COLO829 (cell line): ENCODE data around the gene STRA6.

Source experiments
- DNase-seq: peaks from one replicate; pipeline ENCODE4 v3.0.0; 2012; ENCODE audit warnings: low spot score

The STRA6 gene

GRCh38 chr15:74132681-74133651 lies 69.6 kb downstream of the STRA6 start:
- no peak for DNase-seq

GRCh38 chr15:74131628-74132413 lies 70.8 kb downstream of the STRA6 start:
- DNase-seq = no peak

DNA sequence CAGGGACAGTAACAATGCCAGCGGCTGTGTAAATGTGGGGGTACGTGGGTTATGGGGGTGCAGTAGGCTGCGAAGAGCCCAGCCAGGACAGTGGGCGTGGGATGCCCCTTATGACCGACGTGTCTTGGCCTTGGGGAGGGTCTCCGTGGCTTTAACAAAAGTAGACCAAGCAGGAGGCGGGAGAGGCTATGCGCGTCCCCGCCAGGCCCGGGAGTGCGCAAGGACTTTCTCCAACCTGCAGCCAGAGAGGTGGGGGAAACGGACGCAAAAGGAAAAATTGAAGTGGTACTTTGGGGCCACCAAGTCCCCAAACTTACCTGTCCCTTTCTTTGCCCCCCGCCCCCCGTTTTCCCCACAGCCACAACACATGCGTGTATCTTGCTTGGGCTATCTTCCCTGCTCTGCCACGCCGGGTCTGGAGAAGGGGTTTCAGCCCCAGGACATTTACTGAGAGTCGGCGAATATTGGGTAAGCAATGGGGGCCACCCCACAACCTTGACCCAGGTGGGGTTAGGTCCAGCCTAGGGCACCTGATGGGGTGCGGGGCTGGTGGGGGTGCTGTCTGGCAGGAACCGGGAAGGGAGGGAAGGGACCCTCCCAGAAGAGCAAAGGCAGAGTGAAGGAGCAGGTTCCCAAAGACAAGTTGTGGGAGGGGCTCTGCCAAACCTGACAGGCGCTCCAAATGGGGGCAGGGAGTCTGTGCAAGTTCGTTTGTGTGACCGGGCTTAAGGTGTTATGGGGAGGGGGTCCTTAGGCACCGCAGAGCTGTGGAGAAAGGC lies 71.5 kb downstream of the STRA6 start:
- DNase-seq = no peak

- no peak for DNase-seq
Observed at GRCh38 chr15:74130155-74130848, 72.3 kb downstream of the STRA6 start, which contains the start of gene ISLR2. Gene ISLR2, plus strand, starts transcription at chr15:74130586. Its CDS starts 2,169 bp downstream, at chr15:74132755.

DNA sequence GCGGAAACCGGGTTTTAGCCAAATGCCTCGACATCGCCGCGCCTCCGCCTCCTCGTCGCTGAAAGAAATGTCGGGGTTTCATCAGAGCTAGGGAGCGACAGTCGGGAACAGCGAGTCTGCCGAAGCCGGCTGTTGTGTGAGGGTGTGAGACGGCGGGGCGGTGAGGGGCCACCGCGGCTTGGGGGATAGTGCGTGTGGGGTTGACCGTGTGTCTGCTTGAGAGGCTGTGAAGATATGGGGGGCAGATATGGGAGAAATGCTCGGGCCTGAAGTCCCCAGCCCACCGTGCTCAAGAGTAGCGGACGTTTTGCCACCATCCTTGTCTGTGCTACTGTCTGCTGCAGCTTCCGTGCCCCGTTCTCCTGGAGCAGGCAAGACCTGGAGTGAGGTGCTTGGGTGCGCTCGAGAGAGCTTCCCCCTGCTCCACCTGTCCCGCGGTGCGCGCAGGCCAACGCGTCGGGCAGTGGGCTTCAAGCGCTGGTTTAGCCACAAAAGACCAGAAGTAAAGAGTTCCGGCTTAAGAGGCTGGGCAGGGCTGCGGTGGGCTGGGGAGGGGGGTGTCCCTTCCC lies 72.9 kb downstream of the STRA6 start:
- DNase-seq = no peak
